GM12891 (cell line): ENCODE results near the gene KCNIP1.

Experiments used
- DNase-seq: peaks from one replicate; pipeline ENCODE4 v3.0.0; 2011; ENCODE audit warnings: low spot score; ENCODE audit not compliant: insufficient read length
- FAIRE-seq: peaks from 2 replicates; lab custom pipeline; 2011; peaks lifted over from hg19 to GRCh38; lab: Jason Lieb, UNC
- PAX5 ChIP-seq: IDR thresholded peaks from 2 replicates; pipeline ENCODE4 v1.6.1; 2011; ENCODE audit warnings: low read length, moderate library complexity, mild to moderate bottlenecking; ENCODE audit not compliant: insufficient read depth, severe bottlenecking
- POLR2A ChIP-seq: IDR thresholded peaks from 2 replicates; pipeline ENCODE4 v1.6.1; 2011; ENCODE audit warnings: low read depth, low read length, control low read depth
- POLR2AphosphoS5 ChIP-seq: IDR thresholded peaks from 2 replicates; pipeline ENCODE4 v1.6.1; 2011; ENCODE audit warnings: low read depth, low read length, control low read depth
- POU2F2 ChIP-seq: IDR thresholded peaks from 2 replicates; pipeline ENCODE4 v1.6.1; 2011; ENCODE audit warnings: low read depth, mild to moderate bottlenecking, control low read depth, low read length, moderate library complexity
- SPI1 ChIP-seq: IDR thresholded peaks from 2 replicates; pipeline ENCODE4 v1.6.1; 2011; ENCODE audit warnings: low read depth, low read length, control low read depth
- TAF1 ChIP-seq: IDR thresholded peaks from 2 replicates; pipeline ENCODE4 v1.6.1; 2011; ENCODE audit warnings: low read depth, low read length, control low read depth

KCNIP1 gene

DNA sequence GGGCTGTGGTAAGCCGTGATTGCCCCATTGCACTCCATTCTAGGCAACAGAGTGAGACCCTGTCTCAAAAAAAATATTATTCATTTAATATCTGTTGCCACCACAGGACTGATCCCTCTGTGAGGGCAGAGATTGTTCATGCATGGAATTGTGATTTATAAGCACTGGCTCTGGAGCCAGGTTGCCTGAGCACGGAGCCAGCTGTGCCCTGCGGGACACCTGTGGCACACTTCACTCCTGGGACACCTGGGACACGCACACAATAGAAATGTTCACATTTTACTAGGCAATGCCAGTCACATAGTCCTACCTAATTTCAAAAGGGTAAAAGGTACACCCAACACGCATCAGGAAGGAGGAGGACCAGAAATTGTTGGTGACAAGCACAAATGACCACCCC is 196.7 kb downstream of the KCNIP1 start:
- FAIRE-seq (no peak), DNase-seq (no peak)

DNA sequence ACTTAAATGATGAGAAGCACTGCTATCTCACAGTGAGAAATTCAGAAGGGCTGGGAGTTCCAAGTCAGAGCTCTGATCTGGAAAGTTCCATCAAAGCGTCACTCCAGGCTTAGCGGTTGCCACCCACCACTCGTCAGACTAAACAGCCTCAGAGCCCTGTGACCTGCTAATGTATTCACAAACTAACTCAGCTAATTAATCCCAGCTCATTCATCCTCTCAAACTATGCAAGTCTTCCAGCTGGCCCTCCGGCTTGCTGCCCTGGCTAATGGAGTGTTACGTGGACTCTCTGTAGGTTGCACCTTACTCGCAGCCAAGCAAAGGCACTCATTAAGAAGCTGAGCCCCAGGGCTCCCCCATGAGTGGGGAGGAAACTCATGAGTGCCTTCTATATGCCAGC is 197.5 kb downstream of the KCNIP1 start:
- TF ChIP-seq TAF1 (no peak), POLR2AphosphoS5 (no peak), POLR2A (no peak), PAX5 (no peak), POU2F2 (no peak), SPI1 (no peak)
- FAIRE-seq: no peak
- DNase-seq: no peak

More for the DNA sequence above, 196.7 kb downstream of the KCNIP1 start:
- no peak for TF ChIP-seq TAF1
- no peak for TF ChIP-seq POU2F2
- no peak for TF ChIP-seq PAX5
- TF ChIP-seq POLR2AphosphoS5: no peak
- TF ChIP-seq SPI1: no peak
- no peak for TF ChIP-seq POLR2A

DNA sequence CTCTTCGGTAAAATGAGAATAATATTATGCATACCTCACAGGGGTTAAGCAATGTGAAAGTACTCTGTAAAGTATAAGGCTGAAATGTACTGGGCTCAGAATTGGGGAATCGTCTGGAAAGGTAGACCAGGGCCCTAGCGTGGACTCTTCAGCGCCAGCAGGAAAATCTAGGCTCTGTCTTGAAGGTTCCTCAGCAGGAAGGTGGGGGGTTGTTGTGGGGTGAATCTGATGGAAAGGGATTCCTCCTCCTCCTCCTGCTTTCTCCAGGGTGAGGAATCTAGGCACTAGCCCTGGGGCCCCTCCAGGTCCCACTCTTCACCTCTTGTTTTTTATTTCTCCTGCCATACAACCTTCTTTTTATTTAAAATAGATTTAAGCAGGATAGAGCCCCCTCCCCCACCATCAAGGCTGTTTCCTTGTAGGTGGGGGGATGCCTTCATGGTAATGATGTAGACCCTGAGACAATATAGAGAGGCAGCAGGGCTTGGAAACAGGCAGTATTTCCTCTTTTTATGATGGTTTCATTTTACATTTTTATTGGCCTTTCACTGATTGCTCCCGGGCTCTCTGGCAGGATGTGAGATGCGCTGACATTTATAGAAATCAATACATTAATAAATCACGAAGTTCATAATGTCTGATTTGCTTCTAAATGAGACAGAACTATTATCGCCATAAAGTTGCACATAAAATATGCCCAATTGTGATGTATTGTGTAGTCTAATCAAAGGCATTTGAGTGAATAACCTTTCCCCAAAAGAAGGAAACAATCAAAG is 200.8 kb downstream of the KCNIP1 start:
- no peak for FAIRE-seq
- no peak for TF ChIP-seq POU2F2
- TF ChIP-seq POLR2AphosphoS5: no peak
- no peak for TF ChIP-seq TAF1
- no peak for TF ChIP-seq POLR2A
- TF ChIP-seq PAX5: no peak
- no peak for TF ChIP-seq SPI1

GRCh38 chr5:170709640-170710039 is 205.8 kb downstream of the KCNIP1 start:
- DNase-seq (no peak), FAIRE-seq (no peak)
- TF ChIP-seq PAX5 (no peak), POU2F2 (no peak), POLR2A (no peak), SPI1 (no peak), TAF1 (no peak), POLR2AphosphoS5 (no peak)

More for the DNA sequence above, 200.8 kb downstream of the KCNIP1 start:
- no peak for DNase-seq

DNA sequence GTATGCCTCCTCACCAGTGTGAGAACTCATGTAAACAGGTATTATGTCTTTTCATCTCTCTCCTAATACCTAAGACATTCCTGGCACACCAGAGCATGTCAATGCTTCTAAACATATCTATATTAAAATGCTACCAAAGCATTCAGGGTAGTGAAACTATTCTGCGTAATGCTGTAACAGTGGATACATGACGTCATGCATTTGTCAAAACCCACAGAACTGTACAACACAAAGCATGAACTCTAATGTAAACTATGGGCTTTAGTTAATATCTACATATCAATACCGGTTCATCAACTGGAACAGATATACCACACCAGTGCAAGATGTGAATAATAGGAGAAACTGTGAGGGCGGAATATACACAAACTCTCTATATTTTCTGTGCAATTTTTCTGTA is 207.5 kb downstream of the KCNIP1 start:
- TF ChIP-seq TAF1: no peak
- no peak for TF ChIP-seq SPI1
- TF ChIP-seq PAX5: no peak
- no peak for TF ChIP-seq POU2F2
- no peak for TF ChIP-seq POLR2AphosphoS5
- TF ChIP-seq POLR2A: no peak
- FAIRE-seq (no peak), DNase-seq (no peak)

DNA sequence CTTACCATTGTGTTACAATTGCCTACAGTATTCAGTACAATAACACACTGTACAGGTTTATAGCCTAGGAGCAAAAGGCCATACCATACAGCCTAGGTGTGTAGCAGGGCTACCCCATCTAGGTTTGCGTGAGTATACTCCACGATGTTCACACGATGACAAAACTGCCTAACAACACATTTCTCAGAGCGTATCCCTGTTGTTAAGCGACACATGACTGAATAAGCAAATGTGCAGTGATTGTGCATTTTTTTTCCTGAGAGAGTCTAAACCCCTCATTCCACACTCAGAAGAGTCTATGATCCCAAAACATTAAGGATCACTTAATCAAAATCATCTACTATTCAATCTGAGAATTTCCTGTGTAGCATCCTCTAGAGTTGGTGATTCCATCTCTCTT is 211.3 kb downstream of the KCNIP1 start:
- no peak for FAIRE-seq

DNA sequence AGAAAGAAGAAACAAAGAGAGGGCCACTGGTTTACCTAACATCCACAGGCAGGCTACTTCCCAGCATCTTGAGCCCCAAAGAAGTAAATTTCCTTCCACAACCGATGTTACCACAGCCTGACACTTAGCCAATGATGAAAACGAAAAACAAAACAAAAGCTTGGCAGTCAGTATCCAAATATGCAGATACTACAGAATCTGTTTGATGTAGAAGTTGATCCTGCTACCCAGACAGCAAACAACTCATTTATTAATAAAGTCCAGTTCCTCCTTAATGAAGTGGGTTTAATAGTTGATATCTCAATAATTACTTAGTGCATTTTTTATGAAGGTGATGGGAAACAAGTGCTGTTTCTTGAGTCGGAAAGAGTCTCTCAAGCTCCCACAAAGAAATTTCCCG is 212.6 kb downstream of the KCNIP1 start:
- DNase-seq (no peak), FAIRE-seq (no peak)
- TF ChIP-seq PAX5 (no peak), POU2F2 (no peak), POLR2A (no peak), SPI1 (no peak), POLR2AphosphoS5 (no peak), TAF1 (no peak)

More for the DNA sequence above, 211.3 kb downstream of the KCNIP1 start:
- no peak for DNase-seq
- no peak for TF ChIP-seq TAF1
- no peak for TF ChIP-seq SPI1
- TF ChIP-seq POLR2AphosphoS5: no peak
- TF ChIP-seq POU2F2: no peak
- TF ChIP-seq PAX5: no peak
- no peak for TF ChIP-seq POLR2A

DNA sequence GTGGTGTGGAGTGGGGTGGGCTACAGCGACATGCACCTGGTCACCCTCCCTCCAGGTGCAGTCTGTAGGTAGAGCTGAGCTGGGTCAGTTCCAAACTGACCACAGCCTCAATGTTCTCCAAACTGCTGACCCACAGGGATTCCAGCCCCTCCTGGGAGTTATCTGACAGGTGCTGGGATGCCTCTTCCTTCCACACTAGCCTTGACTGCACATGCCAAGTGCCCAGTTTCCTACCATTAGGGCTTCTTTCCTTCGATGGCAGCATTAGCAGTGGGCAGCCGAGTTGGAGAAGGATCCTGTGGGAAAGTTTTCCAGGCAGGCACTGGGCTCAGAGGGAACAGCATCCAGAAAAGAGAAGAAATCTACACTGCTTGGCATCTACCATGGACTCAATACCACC is 215.7 kb downstream of the KCNIP1 start:
- TF ChIP-seq PAX5 (no peak), SPI1 (no peak), TAF1 (no peak), POU2F2 (no peak), POLR2AphosphoS5 (no peak), POLR2A (no peak)
- DNase-seq (no peak), FAIRE-seq (no peak)

- DNase-seq (no peak), FAIRE-seq (no peak)
- TF ChIP-seq POLR2A: no peak
- no peak for TF ChIP-seq POLR2AphosphoS5
- no peak for TF ChIP-seq SPI1
- no peak for TF ChIP-seq TAF1
- TF ChIP-seq PAX5: no peak
- no peak for TF ChIP-seq POU2F2
Measured at GRCh38 chr5:170720179-170720578, 216.4 kb downstream of the KCNIP1 start.
